Activated T-cell treated with anti-CD3 and anti-CD28 coated beads, Interleukin-2, amount 50 U/mL, for 24 hours (primary cell): ENCODE results near the gene EGFLAM.

ENCODE experiments used
- DNase-seq: peaks from one replicate; pipeline ENCODE4 v3.0.0-alpha.2; 2020
- H3K27ac Mint-ChIP-seq: 2 replicates; pipeline ENCODE4 v1.8.0; 2020; ENCODE audit warnings: mild to moderate bottlenecking, mixed read lengths
- H3K27me3 Mint-ChIP-seq: 2 replicates; pipeline ENCODE4 v1.8.0; 2020; ENCODE audit warnings: mixed read lengths
- H3K36me3 Mint-ChIP-seq: 2 replicates; pipeline ENCODE4 v1.8.0; 2020; ENCODE audit warnings: low read depth, mixed read lengths
- H3K4me1 Mint-ChIP-seq: 2 replicates; pipeline ENCODE4 v1.8.0; 2020; ENCODE audit warnings: low read depth, mixed read lengths
- H3K4me3 Mint-ChIP-seq: 2 replicates; pipeline ENCODE4 v1.8.0; 2020; ENCODE audit warnings: mild to moderate bottlenecking, moderate library complexity, mixed read lengths
- H3K9me3 Mint-ChIP-seq: 2 replicates; pipeline ENCODE4 v1.8.0; 2020; ENCODE audit warnings: mixed read lengths

The EGFLAM gene

GRCh38 chr5:38417658-38418017 is 159.3 kb downstream of the EGFLAM start:
- no peaks in the 10 kb centered on the region for H3K36me3 Mint-ChIP-seq
- H3K27ac Mint-ChIP-seq: no peak overlapping the region
- peaks cover 55% of the 10 kb centered on the region for H3K27me3 Mint-ChIP-seq

GRCh38 chr5:38420246-38420645 is 161.9 kb downstream of the EGFLAM start:
- Mint-ChIP-seq H3K4me1 (no peaks in the 10 kb centered on the region), H3K36me3 (no peaks in the 10 kb centered on the region), H3K4me3 (no peak overlapping the region), H3K9me3 (no peaks in the 10 kb centered on the region), H3K27me3 (peaks cover 50% of the 10 kb centered on the region), H3K27ac (no peak overlapping the region)
- no peak for DNase-seq

More at GRCh38 chr5:38417658-38418017, 159.3 kb downstream of the EGFLAM start:
- no peaks in the 10 kb centered on the region for H3K9me3 Mint-ChIP-seq
- no peak for DNase-seq
- H3K4me1 Mint-ChIP-seq: no peaks in the 10 kb centered on the region
- no peak overlapping the region for H3K4me3 Mint-ChIP-seq

GRCh38 chr5:38420691-38421390 is 162.5 kb downstream of the EGFLAM start:
- H3K4me1 Mint-ChIP-seq: no peaks in the 10 kb centered on the region
- no peak overlapping the region for H3K4me3 Mint-ChIP-seq
- no peaks in the 10 kb centered on the region for H3K36me3 Mint-ChIP-seq
- no peak for DNase-seq
- H3K27ac Mint-ChIP-seq: no peak overlapping the region
- H3K27me3 Mint-ChIP-seq: peaks cover 47% of the 10 kb centered on the region
- no peaks in the 10 kb centered on the region for H3K9me3 Mint-ChIP-seq

- peaks cover 50% of the 10 kb centered on the region for H3K27me3 Mint-ChIP-seq
These were observed 164.3 kb downstream of the EGFLAM start for GRCh38 chr5:38422622-38423021.

GRCh38 chr5:38423276-38424147 is 165.2 kb downstream of the EGFLAM start:
- Mint-ChIP-seq H3K36me3 (no peaks in the 10 kb centered on the region), H3K9me3 (no peaks in the 10 kb centered on the region), H3K27ac (no peak overlapping the region), H3K27me3 (peaks cover 47% of the 10 kb centered on the region), H3K4me3 (no peak overlapping the region), H3K4me1 (peaks cover 7% of the 10 kb centered on the region)
- DNase-seq: no peak

More at GRCh38 chr5:38422622-38423021, 164.3 kb downstream of the EGFLAM start:
- Mint-ChIP-seq H3K36me3 (no peaks in the 10 kb centered on the region), H3K27ac (no peak overlapping the region), H3K9me3 (no peaks in the 10 kb centered on the region), H3K4me1 (peaks cover 5% of the 10 kb centered on the region), H3K4me3 (no peak overlapping the region)
- no peak for DNase-seq

- H3K36me3 Mint-ChIP-seq: no peaks in the 10 kb centered on the region
- no peak for DNase-seq
- H3K4me1 Mint-ChIP-seq: peaks cover 7% of the 10 kb centered on the region
- H3K27me3 Mint-ChIP-seq: peaks cover 48% of the 10 kb centered on the region
- H3K9me3 Mint-ChIP-seq: no peaks in the 10 kb centered on the region
- no peak overlapping the region for H3K27ac Mint-ChIP-seq
- no peak overlapping the region for H3K4me3 Mint-ChIP-seq
These were observed 166.0 kb downstream of the EGFLAM start for GRCh38 chr5:38424148-38425060.

- H3K36me3 Mint-ChIP-seq: no peaks in the 10 kb centered on the region
- peaks cover 7% of the 10 kb centered on the region for H3K4me1 Mint-ChIP-seq
- no peak for DNase-seq
- H3K4me3 Mint-ChIP-seq: no peak overlapping the region
- H3K27me3 Mint-ChIP-seq: peaks cover 31% of the 10 kb centered on the region
- no peaks in the 10 kb centered on the region for H3K9me3 Mint-ChIP-seq
- H3K27ac Mint-ChIP-seq: no peak overlapping the region
These were observed 168.1 kb downstream of the EGFLAM start for GRCh38 chr5:38426490-38426889.

GRCh38 chr5:38426986-38427950 is 168.9 kb downstream of the EGFLAM start:
- H3K4me3 Mint-ChIP-seq: no peak overlapping the region
- DNase-seq: no peak
- no peak overlapping the region for H3K27ac Mint-ChIP-seq
- H3K9me3 Mint-ChIP-seq: no peaks in the 10 kb centered on the region
- peaks cover 25% of the 10 kb centered on the region for H3K27me3 Mint-ChIP-seq
- H3K36me3 Mint-ChIP-seq: no peaks in the 10 kb centered on the region
- H3K4me1 Mint-ChIP-seq: peaks cover 7% of the 10 kb centered on the region

GRCh38 chr5:38431242-38431853 is 173.0 kb downstream of the EGFLAM start:
- Mint-ChIP-seq H3K9me3 (no peaks in the 10 kb centered on the region), H3K36me3 (no peaks in the 10 kb centered on the region), H3K27ac (no peak overlapping the region), H3K4me3 (no peak overlapping the region), H3K4me1 (peaks cover 7% of the 10 kb centered on the region), H3K27me3 (peaks cover 34% of the 10 kb centered on the region)
- DNase-seq: no peak

- Mint-ChIP-seq H3K27ac (no peak overlapping the region), H3K9me3 (no peaks in the 10 kb centered on the region), H3K27me3 (peaks cover 39% of the 10 kb centered on the region), H3K4me1 (no peaks in the 10 kb centered on the region), H3K36me3 (no peaks in the 10 kb centered on the region), H3K4me3 (no peak overlapping the region)
- DNase-seq: no peak
These were observed 175.0 kb downstream of the EGFLAM start for GRCh38 chr5:38433160-38433861.

GRCh38 chr5:38434966-38435705 is 176.8 kb downstream of the EGFLAM start:
- Mint-ChIP-seq H3K9me3 (no peaks in the 10 kb centered on the region), H3K4me1 (no peaks in the 10 kb centered on the region), H3K36me3 (no peaks in the 10 kb centered on the region), H3K27me3 (peaks cover 39% of the 10 kb centered on the region), H3K27ac (no peak overlapping the region), H3K4me3 (no peak overlapping the region)
- DNase-seq: no peak

- no peaks in the 10 kb centered on the region for H3K4me1 Mint-ChIP-seq
- no peaks in the 10 kb centered on the region for H3K9me3 Mint-ChIP-seq
- H3K27ac Mint-ChIP-seq: no peak overlapping the region
- no peak overlapping the region for H3K4me3 Mint-ChIP-seq
- DNase-seq: no peak
- no peaks in the 10 kb centered on the region for H3K36me3 Mint-ChIP-seq
- peaks cover 49% of the 10 kb centered on the region for H3K27me3 Mint-ChIP-seq
These were observed 180.4 kb downstream of the EGFLAM start for GRCh38 chr5:38438757-38439156.
